Measurements from ENCODE around the gene CEBPE. TPM values are rescaled to one million over a fixed set of nuclear protein-coding genes. Genes with fewer than 3 reads are reported as not detected.

CEBPE gene
- total and polyA plus RNA-seq, 2 donors (not counting 3 experiments of a cell fraction or from before 2014, with no cell fraction given) = not detected

DNA sequence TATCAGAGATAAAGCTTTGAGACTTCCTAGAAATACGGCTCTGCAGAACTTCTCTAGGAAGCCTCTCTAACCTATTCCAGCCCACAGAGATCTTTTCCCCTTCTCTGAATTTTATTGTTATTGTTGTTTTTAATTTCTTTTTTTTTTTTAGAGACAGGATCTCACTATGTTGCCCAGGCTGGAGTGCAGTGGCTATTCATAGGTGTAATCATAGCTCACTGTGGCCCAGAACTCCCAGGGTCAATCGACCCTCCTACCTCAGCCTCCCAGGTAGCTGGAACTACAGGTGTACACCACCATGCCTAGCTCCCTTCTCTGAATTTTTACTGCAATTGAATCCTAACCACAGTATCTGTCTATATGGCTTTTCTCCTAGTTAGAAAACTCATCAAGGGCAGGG lies 44.8 kb upstream of the CEBPE start:
- H3K4me3 ChIP-seq (replicated peaks in 1 of 3; ENCODE audit: insufficient read depth in 1 of 3, low read depth in 1 of 3, low read length in 3 of 3) = no peak overlapping the region
- dilution Hi-C loops (cut with MboI; ENCODE audit: extremely low pct_ligation_motif_present, low sequenced_read_pairs) = no loop called here
- H3K79me2 ChIP-seq (ENCODE audit: control insufficient read depth, insufficient read depth, low read length) = no peaks in the 10 kb centered on the region
- H3K9ac ChIP-seq (replicated peaks; ENCODE audit: extremely low read depth, insufficient read depth, low read length) = no peak overlapping the region
- intact Hi-C loops (cut with micrococcal nuclease) = no loop called here
- H3K27me3 ChIP-seq (ENCODE audit: control insufficient read depth in 2 of 2, insufficient read depth in 2 of 2, low read length in 2 of 2) = peaks cover 0 to 7% of the 10 kb centered on the region in 2 experiments
- no peak for TF ChIP-seq POLR2AphosphoS5 (IDR thresholded peaks at IDR 0.05; ENCODE audit: insufficient read depth, low read depth, low read length)
- TF ChIP-seq, protein P1, sequence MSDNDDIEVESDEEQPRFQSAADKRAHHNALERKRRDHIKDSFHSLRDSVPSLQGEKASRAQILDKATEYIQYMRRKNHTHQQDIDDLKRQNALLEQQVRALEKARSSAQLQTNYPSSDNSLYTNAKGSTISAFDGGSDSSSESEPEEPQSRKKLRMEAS (IDR thresholded peaks at IDR 0.05; ENCODE audit: insufficient read depth, insufficient read length) = no peak
- no peak for TF ChIP-seq JUN (IDR thresholded peaks at IDR 0.05; ENCODE audit: borderline replicate concordance, insufficient read depth, insufficient read length, low read depth)
- TF ChIP-seq GATA2 (IDR thresholded peaks at IDR 0.05; ENCODE audit: insufficient read depth, insufficient read length, low read depth, low read length) = no peak
- H3K4me2 ChIP-seq (ENCODE audit: insufficient read depth, low read length) = no peak overlapping the region
- POLR2A ChIA-PET = no interaction called here
- FAIRE-seq = no peak
- H3K36me3 ChIP-seq (ENCODE audit: control insufficient read depth in 2 of 2, extremely low read depth in 1 of 2, insufficient read depth in 2 of 2, low read length in 2 of 2) = no peaks in the 10 kb centered on the region
- H3K4me1 ChIP-seq (ENCODE audit: control insufficient read depth, extremely low read depth, insufficient read depth, low read length) = no peaks in the 10 kb centered on the region
- BruUV-seq (replicated peaks) = no TSS peak
- H3K9me1 ChIP-seq (replicated peaks; ENCODE audit: control insufficient read depth, extremely low read depth, insufficient read depth, low read length) = no peaks in the 10 kb centered on the region
- no peak overlapping the region for H2AFZ ChIP-seq (ENCODE audit: low read depth, low read length)
- no peaks in the 10 kb centered on the region for H3K9me3 ChIP-seq (replicated peaks; ENCODE audit: control insufficient read depth, insufficient read depth, low read length)
- no peaks in the 10 kb centered on the region for H4K20me1 ChIP-seq (replicated peaks; ENCODE audit: control insufficient read depth, extremely low read depth, insufficient read depth, low read length)
- DNase-seq (ENCODE audit: low read depth, low spot score) = no peak
- CTCF ChIA-PET = interaction anchor here (0.9 to 5.3 kb wide), 4 partner anchors 9 to 43 kb away, joined by 3 to 34 read pairs (median 4); no protein-coding TSS in a partner anchor
- no peak overlapping the region for H3K27ac ChIP-seq (ENCODE audit: insufficient read depth, low read depth, low read length)

DNA sequence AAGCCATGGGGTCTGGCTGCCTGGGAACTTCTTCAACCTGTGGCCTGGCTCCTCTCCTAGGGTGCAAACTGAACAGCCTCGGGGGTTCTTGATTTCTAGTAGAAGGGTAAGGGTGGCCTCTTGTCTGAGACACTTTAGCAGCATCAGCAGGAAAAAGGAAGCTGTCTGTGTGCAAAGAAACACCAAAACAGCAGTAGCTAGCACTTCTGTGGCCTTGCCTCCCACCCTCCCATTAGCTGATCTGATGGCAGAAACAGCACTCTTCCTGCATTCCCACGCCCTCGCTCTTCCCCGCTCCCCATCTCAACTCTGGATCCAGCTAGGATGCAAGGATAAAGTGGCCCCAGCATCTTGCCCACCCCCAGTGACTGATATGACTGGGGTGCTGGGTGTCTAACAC lies 43.7 kb upstream of the CEBPE start:
- Histone ChIP-seq H3K9me3 (replicated peaks; ENCODE audit: control insufficient read depth, insufficient read depth, low read length) (no peaks in the 10 kb centered on the region), H3K4me1 (ENCODE audit: control insufficient read depth, extremely low read depth, insufficient read depth, low read length) (no peaks in the 10 kb centered on the region), H3K9ac (replicated peaks; ENCODE audit: extremely low read depth, insufficient read depth, low read length) (no peak overlapping the region), H4K20me1 (replicated peaks; ENCODE audit: control insufficient read depth, extremely low read depth, insufficient read depth, low read length) (no peaks in the 10 kb centered on the region), H2AFZ (ENCODE audit: low read depth, low read length) (no peak overlapping the region), H3K36me3 (ENCODE audit: control insufficient read depth in 2 of 2, extremely low read depth in 1 of 2, insufficient read depth in 2 of 2, low read length in 2 of 2) (no peaks in the 10 kb centered on the region), H3K27ac (ENCODE audit: insufficient read depth, low read depth, low read length) (no peak overlapping the region), H3K27me3 (ENCODE audit: control insufficient read depth in 2 of 2, insufficient read depth in 2 of 2, low read length in 2 of 2) (peaks cover 0 to 5% of the 10 kb centered on the region in 2 experiments), H3K9me1 (replicated peaks; ENCODE audit: control insufficient read depth, extremely low read depth, insufficient read depth, low read length) (no peaks in the 10 kb centered on the region), H3K4me2 (ENCODE audit: insufficient read depth, low read length) (no peak overlapping the region), H3K79me2 (ENCODE audit: control insufficient read depth, insufficient read depth, low read length) (no peaks in the 10 kb centered on the region), H3K4me3 (replicated peaks in 1 of 3; ENCODE audit: insufficient read depth in 1 of 3, low read depth in 1 of 3, low read length in 3 of 3) (no peak overlapping the region)
- intact Hi-C loops (cut with micrococcal nuclease) = no loop called here
- ChIA-PET CTCF (interaction anchor here (0.9 to 5.3 kb wide), 3 partner anchors 10 to 42 kb away, joined by 3 to 34 read pairs (median 4); no protein-coding TSS in a partner anchor), POLR2A (no interaction called here)
- BruUV-seq (replicated peaks) = no TSS peak
- TF ChIP-seq, protein P2, sequence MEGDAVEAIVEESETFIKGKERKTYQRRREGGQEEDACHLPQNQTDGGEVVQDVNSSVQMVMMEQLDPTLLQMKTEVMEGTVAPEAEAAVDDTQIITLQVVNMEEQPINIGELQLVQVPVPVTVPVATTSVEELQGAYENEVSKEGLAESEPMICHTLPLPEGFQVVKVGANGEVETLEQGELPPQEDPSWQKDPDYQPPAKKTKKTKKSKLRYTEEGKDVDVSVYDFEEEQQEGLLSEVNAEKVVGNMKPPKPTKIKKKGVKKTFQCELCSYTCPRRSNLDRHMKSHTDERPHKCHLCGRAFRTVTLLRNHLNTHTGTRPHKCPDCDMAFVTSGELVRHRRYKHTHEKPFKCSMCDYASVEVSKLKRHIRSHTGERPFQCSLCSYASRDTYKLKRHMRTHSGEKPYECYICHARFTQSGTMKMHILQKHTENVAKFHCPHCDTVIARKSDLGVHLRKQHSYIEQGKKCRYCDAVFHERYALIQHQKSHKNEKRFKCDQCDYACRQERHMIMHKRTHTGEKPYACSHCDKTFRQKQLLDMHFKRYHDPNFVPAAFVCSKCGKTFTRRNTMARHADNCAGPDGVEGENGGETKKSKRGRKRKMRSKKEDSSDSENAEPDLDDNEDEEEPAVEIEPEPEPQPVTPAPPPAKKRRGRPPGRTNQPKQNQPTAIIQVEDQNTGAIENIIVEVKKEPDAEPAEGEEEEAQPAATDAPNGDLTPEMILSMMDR (IDR thresholded peaks at IDR 0.05; ENCODE audit: extremely low read depth in 1 of 2, insufficient read depth in 1 of 2, low read depth in 1 of 2, low read length in 2 of 2) = no peak
- no peak for TF ChIP-seq MYC (IDR thresholded peaks at IDR 0.05; ENCODE audit: low read depth, low read length)
- no peak for TF ChIP-seq POLR2AphosphoS5 (IDR thresholded peaks at IDR 0.05; ENCODE audit: insufficient read depth, low read depth, low read length)
- TF ChIP-seq FOS (IDR thresholded peaks at IDR 0.05; ENCODE audit: borderline replicate concordance, insufficient read depth, low read length) = no peak
- TF ChIP-seq JUN (IDR thresholded peaks at IDR 0.05; ENCODE audit: borderline replicate concordance, insufficient read depth, insufficient read length, low read depth) = no peak
- FAIRE-seq (no peak), DNase-seq (ENCODE audit: low read depth, low spot score) (no peak)
- dilution Hi-C loops (cut with MboI; ENCODE audit: extremely low pct_ligation_motif_present, low sequenced_read_pairs) = no loop called here

All from endothelial cell of umbilical vein (primary cell).